OCI-LY7 (cell line): ENCODE data around the gene KIF3C.

Experiments used
- EZH2phosphoT487 ChIP-seq: fragments of 200-600 bp; sonication (generic); IDR thresholded peaks from 2 replicates; pipeline ENCODE4 v1.6.1; 2018; ENCODE audit warnings: low read depth, borderline replicate concordance, mild to moderate bottlenecking, mixed run types, antibody characterized with exemption, low read length, moderate library complexity, mixed read lengths
- TF ChIP-seq, protein P1 (sequence below): fragments of 200-600 bp; sonication (generic); conservative IDR thresholded peaks from 2 replicates; pipeline ENCODE4 v1.5.1; 2014; ENCODE audit warnings: mild to moderate bottlenecking, antibody characterized with exemption, low read length, moderate library complexity, mixed read lengths

- TF ChIP-seq, protein P1, sequence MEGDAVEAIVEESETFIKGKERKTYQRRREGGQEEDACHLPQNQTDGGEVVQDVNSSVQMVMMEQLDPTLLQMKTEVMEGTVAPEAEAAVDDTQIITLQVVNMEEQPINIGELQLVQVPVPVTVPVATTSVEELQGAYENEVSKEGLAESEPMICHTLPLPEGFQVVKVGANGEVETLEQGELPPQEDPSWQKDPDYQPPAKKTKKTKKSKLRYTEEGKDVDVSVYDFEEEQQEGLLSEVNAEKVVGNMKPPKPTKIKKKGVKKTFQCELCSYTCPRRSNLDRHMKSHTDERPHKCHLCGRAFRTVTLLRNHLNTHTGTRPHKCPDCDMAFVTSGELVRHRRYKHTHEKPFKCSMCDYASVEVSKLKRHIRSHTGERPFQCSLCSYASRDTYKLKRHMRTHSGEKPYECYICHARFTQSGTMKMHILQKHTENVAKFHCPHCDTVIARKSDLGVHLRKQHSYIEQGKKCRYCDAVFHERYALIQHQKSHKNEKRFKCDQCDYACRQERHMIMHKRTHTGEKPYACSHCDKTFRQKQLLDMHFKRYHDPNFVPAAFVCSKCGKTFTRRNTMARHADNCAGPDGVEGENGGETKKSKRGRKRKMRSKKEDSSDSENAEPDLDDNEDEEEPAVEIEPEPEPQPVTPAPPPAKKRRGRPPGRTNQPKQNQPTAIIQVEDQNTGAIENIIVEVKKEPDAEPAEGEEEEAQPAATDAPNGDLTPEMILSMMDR: no peak
- no peak for TF ChIP-seq EZH2phosphoT487
These were observed 35.3 kb upstream of the KIF3C start for GRCh38 chr2:26017464-26018183.
